ENCODE results near the gene TUSC7.

TUSC7 gene

GRCh38 chr3:116709479-116709878 lies at the start of gene TUSC7:
Gene TUSC7 (plus strand): TSS chr3:116709779.
- DNase-seq (ENCODE audit: low read depth) = no peak

GRCh38 chr3:116661196-116661595 lies 48.4 kb upstream of the TUSC7 start:
- DNase-seq (ENCODE audit: low read depth) = no peak

GRCh38 chr3:116663161-116664110 lies 46.1 kb upstream of the TUSC7 start:
- DNase-seq (ENCODE audit: low read depth) = no peak

GRCh38 chr3:116667324-116667723 lies 42.3 kb upstream of the TUSC7 start:
- no peak for DNase-seq (ENCODE audit: low read depth)

- no peak for DNase-seq (ENCODE audit: low read depth)
These were observed 41.8 kb upstream of the TUSC7 start for GRCh38 chr3:116667791-116668190.

- no peak for DNase-seq (ENCODE audit: low read depth)
These were observed 40.0 kb upstream of the TUSC7 start for GRCh38 chr3:116669576-116669975.

- DNase-seq (ENCODE audit: low read depth) = no peak
These were observed 38.4 kb upstream of the TUSC7 start for GRCh38 chr3:116671151-116671550.

- DNase-seq (ENCODE audit: low read depth) = no peak
These were observed 30.7 kb upstream of the TUSC7 start for GRCh38 chr3:116678853-116679252.

GRCh38 chr3:116691041-116691440 lies 18.5 kb upstream of the TUSC7 start:
- DNase-seq (ENCODE audit: low read depth) = no peak

GRCh38 chr3:116701070-116701469 lies 8.5 kb upstream of the TUSC7 start:
- DNase-seq (ENCODE audit: low read depth) = no peak

- no peak for DNase-seq (ENCODE audit: low read depth)
These were observed 7.2 kb upstream of the TUSC7 start for GRCh38 chr3:116702334-116702733.

- DNase-seq (ENCODE audit: low read depth) = no peak
These were observed 2.0 kb upstream of the TUSC7 start for GRCh38 chr3:116707531-116707930.

- DNase-seq (ENCODE audit: low read depth) = no peak
These were observed 6.9 kb downstream of the TUSC7 start for GRCh38 chr3:116716490-116716889.

GRCh38 chr3:116717566-116717965 lies 8.0 kb downstream of the TUSC7 start:
- DNase-seq (ENCODE audit: low read depth) = no peak

GRCh38 chr3:116728454-116728853 lies 18.9 kb downstream of the TUSC7 start:
- DNase-seq (ENCODE audit: low read depth) = no peak

GRCh38 chr3:116734243-116734642 lies 24.7 kb downstream of the TUSC7 start:
- no peak for DNase-seq (ENCODE audit: low read depth)

- DNase-seq (ENCODE audit: low read depth) = no peak
These were observed 30.1 kb downstream of the TUSC7 start for GRCh38 chr3:116739678-116740077.

GRCh38 chr3:116740293-116740692 lies 30.7 kb downstream of the TUSC7 start:
- DNase-seq (ENCODE audit: low read depth) = no peak

- no peak for DNase-seq (ENCODE audit: low read depth)
These were observed 31.9 kb downstream of the TUSC7 start for GRCh38 chr3:116741467-116741866.

- no peak for DNase-seq (ENCODE audit: low read depth)
These were observed 33.5 kb downstream of the TUSC7 start for GRCh38 chr3:116743062-116743461.

- no peak for DNase-seq (ENCODE audit: low read depth)
These were observed 39.8 kb downstream of the TUSC7 start for GRCh38 chr3:116749388-116749787.

GRCh38 chr3:116757315-116757714 lies 47.7 kb downstream of the TUSC7 start:
- DNase-seq (ENCODE audit: low read depth) = no peak

GRCh38 chr3:116759316-116759715 lies 49.7 kb downstream of the TUSC7 start:
- DNase-seq (ENCODE audit: low read depth) = no peak

All from EH (cell line).